HepG2 (cell line): ENCODE measurements around the gene TOPBP1. TPM values are rescaled to one million over a fixed set of nuclear protein-coding genes. Genes with fewer than 3 reads are reported as not detected.

Experiments
- ATAC-seq: fragments of 200-7000 bp; cut with Tn5 transposase; 3 replicates; pipeline ENCODE4 v1.9.1; 2020; ENCODE audit warnings: mild to moderate bottlenecking, moderate library complexity
- BruUV-seq: library from RNA; stranded (reverse); fragments of 400-500 nt; replicated peaks from 2 replicates; lab custom pipeline; 2021; lab: Mats Ljungman, UMichigan
- CTCF ChIA-PET: fragments of 300-600 bp; formaldehyde crosslinking; extraction: SDS; loops from one replicate; lab custom pipeline; 2021; ENCODE audit warnings: low total read pairs, inconsistent platforms, low intra/inter-chr PET ratio; lab: Yijun Ruan, JAX
- POLR2A ChIA-PET: fragments of 350-600 bp; sonication (Branson Sonifier 250); formaldehyde crosslinking; loops from one replicate; lab custom pipeline; 2020; ENCODE audit warnings: antibody characterized with exemption, inconsistent platforms; lab: Yijun Ruan, JAX
- DNase-seq: peaks from one replicate; pipeline ENCODE4 v3.0.0-alpha.2; 2015; ENCODE audit warnings: low spot score
- FAIRE-seq: peaks from 3 replicates; lab custom pipeline; 2011; peaks lifted over from hg19 to GRCh38; lab: Jason Lieb, UNC
- H2AFZ ChIP-seq: one replicate; pipeline ENCODE4 v1.6.1; 2011; ENCODE audit warnings: low read length, inconsistent platforms
- H3K27ac ChIP-seq: fragments of 300-600 bp; 3 replicates; pipeline ENCODE4 v1.8.0; 2011; ENCODE audit warnings: mixed run types, mild to moderate bottlenecking, mixed read lengths, low read length, inconsistent platforms; ENCODE audit not compliant: insufficient read depth; ENCODE audit errors: extremely low read length
- H3K27me3 ChIP-seq, 2 experiments: fragments of 200-600 bp in 1 of 2; 2 replicates in 1 of 2; 3 replicates in 1 of 2; pipeline versions ENCODE4 v1.6.0 to v1.8.0; 2011; ENCODE audit warnings: low read length in 2 of 2, mild to moderate bottlenecking in 2 of 2, moderate library complexity in 2 of 2, inconsistent platforms in 1 of 2; ENCODE audit not compliant: insufficient read depth in 2 of 2, control insufficient read depth in 1 of 2
- H3K36me3 ChIP-seq, 2 experiments: fragments of 200-600 bp in 1 of 2; replicated peaks in 1 of 2; 2 replicates in 1 of 2; 3 replicates in 1 of 2; pipeline versions ENCODE4 v1.5.1 to v1.8.0; 2011; ENCODE audit warnings: low read length in 2 of 2, inconsistent platforms in 1 of 2; ENCODE audit not compliant: insufficient read depth in 2 of 2, control insufficient read depth in 1 of 2
- H3K4me1 ChIP-seq: 2 replicates; pipeline ENCODE4 v1.5.1; 2012; ENCODE audit warnings: low read length, inconsistent platforms; ENCODE audit not compliant: insufficient read depth
- H3K4me2 ChIP-seq: 2 replicates; pipeline ENCODE4 v1.6.0; 2011; ENCODE audit warnings: low read depth, low read length, inconsistent platforms
- H3K4me3 ChIP-seq, 3 experiments: fragments of 200-600 bp in 1 of 3; sonication (generic), shearing (Covaris generic) in 1 of 3; replicated peaks in 1 of 3; 2 replicates each; pipeline ENCODE4 v1.5.1; 2011 to 2016; ENCODE audit warnings: low read length in 3 of 3, inconsistent platforms in 2 of 3, low read depth in 2 of 3, mild to moderate bottlenecking in 2 of 3, control low read depth in 1 of 3, mixed read lengths in 1 of 3; ENCODE audit not compliant: insufficient read depth in 1 of 3
- H3K79me2 ChIP-seq: one replicate; pipeline ENCODE4 v1.6.1; 2011; ENCODE audit warnings: low read length, inconsistent platforms; ENCODE audit not compliant: insufficient read depth
- H3K9ac ChIP-seq: 2 replicates; pipeline ENCODE4 v1.6.0; 2011; ENCODE audit warnings: mild to moderate bottlenecking, low read depth, low read length, inconsistent platforms; ENCODE audit not compliant: insufficient read depth
- H3K9me3 ChIP-seq: 2 replicates; pipeline ENCODE4 v1.5.1; 2012; ENCODE audit warnings: mild to moderate bottlenecking, low read length
- H4K20me1 ChIP-seq: 2 replicates; pipeline ENCODE4 v1.6.0; 2011; ENCODE audit warnings: inconsistent platforms, mild to moderate bottlenecking, low read length, moderate library complexity; ENCODE audit not compliant: insufficient read depth
- ELF3 ChIP-seq: IDR thresholded peaks from 2 replicates; pipeline ENCODE4 v1.6.1; 2016; ENCODE audit warnings: missing genetic modification reagents, missing compliant biosample characterization
- FOSL2 ChIP-seq: sonication (generic); formaldehyde crosslinking; IDR thresholded peaks from 2 replicates; pipeline ENCODE4 v1.4.0; 2020; ENCODE audit warnings: missing genetic modification reagents
- NCOA5 ChIP-seq: sonication (generic); formaldehyde crosslinking; IDR thresholded peaks from 2 replicates; pipeline ENCODE4 v1.4.0; 2020; ENCODE audit warnings: missing genetic modification reagents
- NPAS2 ChIP-seq: sonication (generic); formaldehyde crosslinking; IDR thresholded peaks from 2 replicates; pipeline ENCODE4 v1.8.0; 2022; ENCODE audit warnings: mild to moderate bottlenecking, missing genetic modification reagents, borderline replicate concordance
- SIX4 ChIP-seq: sonication (generic); formaldehyde crosslinking; IDR thresholded peaks from 2 replicates; pipeline ENCODE4 v1.4.0; 2020; ENCODE audit warnings: missing genetic modification reagents
- SRY ChIP-seq: sonication (generic); formaldehyde crosslinking; IDR thresholded peaks from 2 replicates; pipeline ENCODE4 v1.8.0; 2022; ENCODE audit warnings: mild to moderate bottlenecking, missing genetic modification reagents
- ZMYM4 ChIP-seq: sonication (generic); formaldehyde crosslinking; IDR thresholded peaks from 2 replicates; pipeline ENCODE4 v1.8.1; 2023; ENCODE audit warnings: mild to moderate bottlenecking, missing genetic modification reagents
- ZNF225 ChIP-seq: sonication (generic); formaldehyde crosslinking; IDR thresholded peaks from 2 replicates; pipeline ENCODE4 v1.4.0; 2020; ENCODE audit warnings: mild to moderate bottlenecking, missing genetic modification reagents
- WGBS: methylation state at CpG from one replicate; pipeline ENCODE4 v1.1.6; 2017; ENCODE audit warnings: low lambda C conversion rate; 5-methylcytosine and 5-hydroxymethylcytosine counted together
- in situ Hi-C: cut with HindIII; loops from 2 replicates; pipeline ENCODE4 v1.10.0; 2017; ENCODE audit warnings: low pct_unique_long_range_greater_than_20kb; ENCODE audit not compliant: extremely low pct_ligation_motif_present
- intact Hi-C: fragments of 100-400 bp; cut with micrococcal nuclease; formaldehyde crosslinking; loops from one replicate; pipeline ENCODE4 v1.10.0; 2022; ENCODE audit not compliant: unreplicated experiment
- polyA plus RNA-seq, 8 experiments: library from polyadenylated mRNA; depleted of rRNA in 3 of 8; stranded (reverse) in 7 of 8; unstranded in 1 of 8; fragments of >200 nt; fragmentation: Illumina TruSeq in 4 of 8; extraction: Trizol in 4 of 8; gene quantifications; 2 replicates each; pipeline versions ENCODE4 v1.2.1 to v1.2.3, GENCODE V29; 2011 to 2016; ENCODE audit warnings: low read depth in 4 of 8, missing spikeins in 1 of 8, mixed read lengths in 1 of 8; ENCODE audit not compliant: insufficient read depth in 1 of 8
- total RNA-seq, 5 experiments: library from RNA; depleted of rRNA; stranded (reverse); fragments of >200 nt; fragmentation: Illumina TruSeq; extraction: Trizol; gene quantifications; 2 replicates each; pipeline ENCODE4 v1.2.3, GENCODE V29; 2016; ENCODE audit warnings: low read depth in 1 of 5
- TF ChIP-seq, protein P1 (sequence below), 2 experiments: fragments of 450-650 bp in 1 of 2; sonication (generic) in 1 of 2; formaldehyde crosslinking in 1 of 2; IDR thresholded peaks; 2 replicates each; pipeline versions ENCODE4 v1.6.1 to v1.8.0; 2016 to 2022; ENCODE audit warnings: antibody characterized with exemption in 1 of 2, mild to moderate bottlenecking in 1 of 2, missing genetic modification reagents in 1 of 2
- TF ChIP-seq, protein P2 (sequence below): sonication (generic); formaldehyde crosslinking; IDR thresholded peaks from 2 replicates; pipeline ENCODE4 v1.8.0; 2022; ENCODE audit warnings: mild to moderate bottlenecking, missing genetic modification reagents; ENCODE audit not compliant: insufficient replicate concordance

Gene TOPBP1
- total and polyA plus RNA-seq, 2 of the 13 experiments (the other 11 are each of a cell fraction or from before 2014, with no cell fraction given) = 24.3 to 42.9 TPM

GRCh38 chr3:133643611-133644010, 18.1 kb downstream of the TOPBP1 start:
- DNase-seq (no peak), FAIRE-seq (no peak), ATAC-seq (no peak)
- TF ChIP-seq, protein P1, sequence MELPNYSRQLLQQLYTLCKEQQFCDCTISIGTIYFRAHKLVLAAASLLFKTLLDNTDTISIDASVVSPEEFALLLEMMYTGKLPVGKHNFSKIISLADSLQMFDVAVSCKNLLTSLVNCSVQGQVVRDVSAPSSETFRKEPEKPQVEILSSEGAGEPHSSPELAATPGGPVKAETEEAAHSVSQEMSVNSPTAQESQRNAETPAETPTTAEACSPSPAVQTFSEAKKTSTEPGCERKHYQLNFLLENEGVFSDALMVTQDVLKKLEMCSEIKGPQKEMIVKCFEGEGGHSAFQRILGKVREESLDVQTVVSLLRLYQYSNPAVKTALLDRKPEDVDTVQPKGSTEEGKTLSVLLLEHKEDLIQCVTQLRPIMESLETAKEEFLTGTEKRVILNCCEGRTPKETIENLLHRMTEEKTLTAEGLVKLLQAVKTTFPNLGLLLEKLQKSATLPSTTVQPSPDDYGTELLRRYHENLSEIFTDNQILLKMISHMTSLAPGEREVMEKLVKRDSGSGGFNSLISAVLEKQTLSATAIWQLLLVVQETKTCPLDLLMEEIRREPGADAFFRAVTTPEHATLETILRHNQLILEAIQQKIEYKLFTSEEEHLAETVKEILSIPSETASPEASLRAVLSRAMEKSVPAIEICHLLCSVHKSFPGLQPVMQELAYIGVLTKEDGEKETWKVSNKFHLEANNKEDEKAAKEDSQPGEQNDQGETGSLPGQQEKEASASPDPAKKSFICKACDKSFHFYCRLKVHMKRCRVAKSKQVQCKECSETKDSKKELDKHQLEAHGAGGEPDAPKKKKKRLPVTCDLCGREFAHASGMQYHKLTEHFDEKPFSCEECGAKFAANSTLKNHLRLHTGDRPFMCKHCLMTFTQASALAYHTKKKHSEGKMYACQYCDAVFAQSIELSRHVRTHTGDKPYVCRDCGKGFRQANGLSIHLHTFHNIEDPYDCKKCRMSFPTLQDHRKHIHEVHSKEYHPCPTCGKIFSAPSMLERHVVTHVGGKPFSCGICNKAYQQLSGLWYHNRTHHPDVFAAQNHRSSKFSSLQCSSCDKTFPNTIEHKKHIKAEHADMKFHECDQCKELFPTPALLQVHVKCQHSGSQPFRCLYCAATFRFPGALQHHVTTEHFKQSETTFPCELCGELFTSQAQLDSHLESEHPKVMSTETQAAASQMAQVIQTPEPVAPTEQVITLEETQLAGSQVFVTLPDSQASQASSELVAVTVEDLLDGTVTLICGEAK (IDR thresholded peaks at IDR 0.05) = no peak
- TF ChIP-seq, protein P1 (CRISPR knock-in tag; IDR thresholded peaks at IDR 0.05) = no peak
- TF ChIP-seq NPAS2 (no peak), ZMYM4 (no peak), ELF3 (CRISPR knock-in tag) (no peak), SRY (CRISPR knock-in tag) (no peak), FOSL2 (CRISPR knock-in tag) (no peak), SIX4 (no peak), ZNF225 (no peak), NCOA5 (CRISPR knock-in tag) (no peak)
- TF ChIP-seq, protein P2, sequence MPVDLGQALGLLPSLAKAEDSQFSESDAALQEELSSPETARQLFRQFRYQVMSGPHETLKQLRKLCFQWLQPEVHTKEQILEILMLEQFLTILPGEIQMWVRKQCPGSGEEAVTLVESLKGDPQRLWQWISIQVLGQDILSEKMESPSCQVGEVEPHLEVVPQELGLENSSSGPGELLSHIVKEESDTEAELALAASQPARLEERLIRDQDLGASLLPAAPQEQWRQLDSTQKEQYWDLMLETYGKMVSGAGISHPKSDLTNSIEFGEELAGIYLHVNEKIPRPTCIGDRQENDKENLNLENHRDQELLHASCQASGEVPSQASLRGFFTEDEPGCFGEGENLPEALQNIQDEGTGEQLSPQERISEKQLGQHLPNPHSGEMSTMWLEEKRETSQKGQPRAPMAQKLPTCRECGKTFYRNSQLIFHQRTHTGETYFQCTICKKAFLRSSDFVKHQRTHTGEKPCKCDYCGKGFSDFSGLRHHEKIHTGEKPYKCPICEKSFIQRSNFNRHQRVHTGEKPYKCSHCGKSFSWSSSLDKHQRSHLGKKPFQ (CRISPR knock-in tag) = no peak
- Histone ChIP-seq H2AFZ (no peak overlapping the region), H3K4me3 (no peak overlapping the region), H3K9me3 (no peaks in the 10 kb centered on the region), H4K20me1 (no peaks in the 10 kb centered on the region), H3K4me1 (0 out of 2 replicates have a peak, but pooled peaks cover 6% of the 10 kb centered on the region), H3K36me3 (peaks cover 9 to 45% of the 10 kb centered on the region in 2 experiments), H3K4me2 (no peak overlapping the region), H3K9ac (no peak overlapping the region), H3K79me2 (no peaks in the 10 kb centered on the region), H3K27me3 (no peaks in the 10 kb centered on the region), H3K27ac (no peak overlapping the region)
- no TSS peak for BruUV-seq
- in situ Hi-C loops (no loop called here), intact Hi-C loops (no loop called here)
- POLR2A ChIA-PET = no interaction called here
- CTCF ChIA-PET = no interaction called here
- WGBS = 66% methylated on average over 2 of the region's 2 CpGs
